ENCODE measurements around the gene NUP205. TPM values are rescaled to one million over a fixed set of nuclear protein-coding genes. Genes with fewer than 3 reads are reported as not detected.

Gene NUP205
- total and polyA plus RNA-seq, 8 donors, result 11.9 to 63.4 (median 24.4) TPM

- H3K4me1 ChIP-seq, result peaks cover 0 to 57% (median 28%) of the 10 kb centered on the region in 4 donors
- H3K9me3 ChIP-seq, result no peaks in the 10 kb centered on the region
- no peaks in the 10 kb centered on the region for H3K27me3 ChIP-seq
- intact Hi-C loops (cut with DNase I; ENCODE audit: low total_unique reads), result loop anchor here (10.0 kb wide), 1 partner anchor 315 kb away; no protein-coding TSS in a partner anchor
- H3K4me3 ChIP-seq, result no peak overlapping the region
- DNase-seq, result no peak
- TF ChIP-seq EP300 (IDR thresholded peaks at IDR 0.05) (no peak), CTCF (IDR thresholded peaks at IDR 0.05) (no peak), POLR2A (IDR thresholded peaks at IDR 0.05) (no peak), POLR2AphosphoS5 (IDR thresholded peaks at IDR 0.05) (no peak)
- 79 to 93% (median 86%) methylated on average over 1 of the region's 1 CpG for WGBS, 5 donors
- peaks cover 0 to 11% (median 9%) of the 10 kb centered on the region in 4 donors for H3K36me3 ChIP-seq
- no peak overlapping the region for H3K27ac ChIP-seq
Observed at GRCh38 chr7:135669774-135670173, 112.1 kb downstream of the NUP205 start.

- intact Hi-C loops (cut with DNase I; ENCODE audit: low total_unique reads), result no loop called here
- Histone ChIP-seq H3K36me3 (peaks cover 0 to 13% (median 9%) of the 10 kb centered on the region in 4 donors), H3K9me3 (no peaks in the 10 kb centered on the region), H3K4me3 (no peak overlapping the region), H3K27me3 (no peaks in the 10 kb centered on the region), H3K27ac (no peak overlapping the region), H3K4me1 (peaks cover 0 to 53% (median 26%) of the 10 kb centered on the region in 4 donors)
- DNase-seq, result no peak
- no peak for TF ChIP-seq POLR2A (IDR thresholded peaks at IDR 0.05)
- no peak for TF ChIP-seq EP300 (IDR thresholded peaks at IDR 0.05)
- TF ChIP-seq CTCF (IDR thresholded peaks at IDR 0.05), result no peak
- no peak for TF ChIP-seq POLR2AphosphoS5 (IDR thresholded peaks at IDR 0.05)
- 39 to 57% (median 51%) methylated on average over 1 of the region's 1 CpG for WGBS, 5 donors
Observed at GRCh38 chr7:135670179-135670578, 112.5 kb downstream of the NUP205 start.

GRCh38 chr7:135672560-135673359 lies 115.0 kb downstream of the NUP205 start:
- H3K4me3 ChIP-seq, result no peak overlapping the region
- DNase-seq, result peak in 1 of 2 donors; percentile 77
- 31 to 70% (median 58%) methylated on average over 3 of the region's 3 CpGs for WGBS, 5 donors
- peaks cover 0 to 31% (median 21%) of the 10 kb centered on the region in 4 donors for H3K36me3 ChIP-seq
- TF ChIP-seq POLR2AphosphoS5 (IDR thresholded peaks at IDR 0.05) (no peak), CTCF (IDR thresholded peaks at IDR 0.05) (peak in 5 of 7 experiments; percentile 59 to 79 (median 65)), POLR2A (IDR thresholded peaks at IDR 0.05) (no peak)
- no peaks in the 10 kb centered on the region for H3K27me3 ChIP-seq
- peaks cover 0 to 40% (median 18%) of the 10 kb centered on the region in 4 donors for H3K4me1 ChIP-seq
- intact Hi-C loops (cut with DNase I; ENCODE audit: low total_unique reads), result no loop called here
- H3K9me3 ChIP-seq, result no peaks in the 10 kb centered on the region
- H3K27ac ChIP-seq, result peak overlapping the region in 1 of 5 donors; percentile 35

GRCh38 chr7:135673360-135673706 lies 115.6 kb downstream of the NUP205 start:
- intact Hi-C loops (cut with DNase I; ENCODE audit: low total_unique reads), result no loop called here
- H3K9me3 ChIP-seq, result no peaks in the 10 kb centered on the region

More at GRCh38 chr7:135673360-135673706, 115.6 kb downstream of the NUP205 start:
- no peak for TF ChIP-seq POLR2AphosphoS5 (IDR thresholded peaks at IDR 0.05)
- TF ChIP-seq EP300 (IDR thresholded peaks at IDR 0.05), result no peak
- TF ChIP-seq CTCF (IDR thresholded peaks at IDR 0.05), result no peak
- no peak for TF ChIP-seq POLR2A (IDR thresholded peaks at IDR 0.05)
- DNase-seq, result no peak
- peaks cover 0 to 45% (median 23%) of the 10 kb centered on the region in 4 donors for H3K4me1 ChIP-seq
- WGBS, 5 donors, result 60 to 79% (median 69%) methylated on average over 6 of the region's 6 CpGs
- no peak overlapping the region for H3K4me3 ChIP-seq
- H3K27me3 ChIP-seq, result no peaks in the 10 kb centered on the region
- peaks cover 0 to 35% (median 23%) of the 10 kb centered on the region in 4 donors for H3K36me3 ChIP-seq
- H3K27ac ChIP-seq, result peak overlapping the region in 1 of 5 donors; percentile 35
